Epithelial cell of umbilical artery (primary cell): Measurements from ENCODE around the gene VPS29. TPM values are rescaled to one million over a fixed set of nuclear protein-coding genes. Genes with fewer than 3 reads are reported as not detected.

ENCODE experiments used
- total RNA-seq: library from RNA; depleted of rRNA; stranded (reverse); fragments of >200 nt; gene quantifications from 2 replicates; pipeline ENCODE4 v1.2.3, GENCODE V29; 2014

Gene VPS29
- total RNA-seq, result 78.0 and 249 TPM in 2 replicates

DNA sequence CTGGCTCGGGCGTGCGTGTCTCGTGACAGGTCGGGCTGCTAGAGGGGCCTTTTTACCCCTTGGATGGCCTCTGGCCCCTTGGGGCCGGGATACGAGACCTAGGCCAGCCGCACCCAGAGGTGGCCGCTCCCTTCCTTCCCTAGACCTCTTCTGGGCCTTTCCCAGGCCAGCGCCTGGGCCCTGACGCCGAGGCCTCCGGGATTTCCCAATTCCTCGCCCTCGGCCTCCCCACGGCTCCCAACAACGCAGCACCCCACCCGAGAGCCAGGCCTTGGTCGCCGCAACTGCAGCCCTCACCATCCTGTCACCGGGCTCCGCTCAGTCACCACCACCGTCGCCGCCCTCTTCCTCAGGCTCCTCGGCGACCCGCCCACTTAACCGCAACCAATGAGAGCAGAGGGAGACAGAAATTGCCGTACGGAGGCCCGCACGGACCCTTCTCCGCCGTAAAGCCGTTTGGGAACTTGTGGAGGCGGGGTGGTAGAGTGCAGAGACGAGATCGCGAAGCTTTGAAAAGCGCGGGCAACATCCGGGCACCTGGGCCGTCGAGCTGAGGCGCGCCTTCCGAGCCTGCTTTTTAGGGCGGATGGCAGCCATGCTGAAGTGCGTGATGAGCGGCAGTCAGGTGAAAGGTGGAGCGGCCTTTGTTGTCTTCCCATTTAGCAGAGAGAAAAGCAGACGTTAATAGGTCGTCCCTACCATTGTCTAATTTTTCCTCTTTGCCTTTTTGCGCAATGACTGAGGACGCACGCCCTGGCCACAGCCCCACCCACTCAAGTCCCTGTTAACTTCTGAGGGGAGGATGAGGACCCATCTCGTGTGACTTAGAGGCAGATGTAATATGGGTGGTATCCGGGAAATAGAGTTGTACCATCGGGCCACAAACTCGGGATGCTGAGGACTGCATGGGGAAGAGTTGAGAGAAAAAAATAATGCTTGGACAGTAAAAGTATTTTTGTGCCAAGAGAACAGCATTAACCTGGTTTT, at the start of gene VPS29, which contains the start of gene RAD9B:
TSS of gene VPS29 (minus strand) at position 360 of the 987 bp plus-strand sequence. CDS start at position 300, 60 bp downstream.
TSS of gene RAD9B (plus strand) at position 580 of the 987 bp plus-strand sequence. CDS start at position 587, 7 bp downstream.

DNA sequence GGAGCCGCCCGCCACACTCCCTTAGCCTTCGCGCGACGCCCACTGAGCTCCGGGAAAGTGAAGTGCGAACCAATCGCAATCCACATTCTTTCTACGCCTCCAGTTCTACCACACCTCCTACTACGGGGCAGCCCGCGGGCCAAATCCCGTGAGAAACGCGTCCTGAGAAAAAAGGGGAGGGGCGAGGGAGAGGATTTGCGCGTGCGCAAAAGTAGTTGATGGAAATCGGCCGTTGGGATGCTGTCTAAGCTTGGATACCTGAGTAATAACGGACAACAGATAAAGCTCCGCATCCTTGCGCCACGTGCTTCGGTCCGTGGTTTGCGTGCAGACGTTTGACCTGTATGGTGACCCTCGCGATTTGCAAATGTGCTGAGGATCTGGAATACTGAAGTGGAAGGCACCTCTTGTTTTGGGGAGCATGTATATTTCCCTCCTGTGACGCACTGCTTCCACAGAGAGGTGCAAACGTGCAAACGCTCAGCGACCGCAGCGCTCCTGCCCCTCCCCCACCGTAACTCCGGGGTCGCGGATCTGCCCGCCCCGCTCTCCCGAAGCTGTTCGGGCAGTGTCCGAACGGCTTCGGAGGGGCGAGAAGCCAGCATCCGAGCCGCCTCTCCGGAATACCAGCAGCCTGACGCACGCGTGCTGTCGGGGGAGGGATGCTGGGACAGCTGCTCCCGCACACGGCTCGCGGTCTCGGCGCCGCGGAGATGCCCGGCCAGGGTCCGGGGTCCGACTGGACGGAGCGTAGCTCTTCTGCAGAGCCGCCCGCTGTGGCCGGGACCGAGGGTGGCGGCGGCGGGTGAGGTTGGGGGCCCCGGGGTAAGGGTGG, 33.5 kb downstream of the VPS29 start, which contains the start of the genes FAM216A and GPN3:
TSS of gene FAM216A (plus strand) at position 632 of the 835 bp plus-strand sequence. CDS start at position 663, 31 bp downstream.
TSS of gene GPN3 (minus strand) at position 44 of the 835 bp plus-strand sequence. CDS start 54 bp downstream, outside the sequence.

DNA sequence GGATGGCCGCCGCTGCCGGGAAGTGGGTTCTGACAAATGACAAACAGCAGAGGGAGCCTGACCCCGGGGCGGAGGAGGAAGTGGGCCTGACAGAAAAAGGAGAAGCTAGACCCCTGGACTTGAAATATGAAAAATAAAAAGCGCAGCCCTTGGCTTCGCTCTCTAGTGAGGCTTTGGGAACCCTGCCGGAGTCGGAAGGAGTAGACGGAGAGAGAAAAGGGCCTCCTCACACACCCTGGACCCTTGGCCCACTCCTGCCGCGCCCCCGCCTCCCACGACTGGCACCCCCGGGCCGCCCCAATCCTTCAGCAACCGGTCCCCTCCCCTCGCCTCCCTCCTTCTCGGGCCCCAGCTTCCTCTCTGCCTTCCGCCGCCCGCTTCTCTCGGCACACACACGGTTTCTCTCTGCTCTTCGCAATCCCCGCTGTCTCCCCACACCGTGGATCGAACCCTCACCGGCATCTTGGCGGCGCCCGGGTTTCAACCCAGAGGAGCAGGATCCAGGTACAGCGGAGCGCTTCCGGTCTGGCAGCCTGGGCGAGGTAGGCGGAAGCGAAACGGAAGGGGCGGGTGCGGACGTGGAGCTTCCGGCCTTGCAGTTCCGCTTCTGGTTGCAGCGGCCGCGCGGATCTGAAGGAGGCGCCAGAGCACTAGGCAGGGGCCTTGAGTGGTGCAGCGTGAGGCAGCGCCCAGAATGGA, 52.0 kb downstream of the VPS29 start, which contains the start of gene ARPC3:
TSS of gene ARPC3 (minus strand) at position 539 of the 699 bp plus-strand sequence. CDS start at position 462, 77 bp downstream.

Other genes with a start within 250 kb of the VPS29 start
- 96.8 and 98.6 TPM in 2 replicates for gene ATP2A2, start 220.9 kb downstream of the VPS29 start, total RNA-seq
- gene ANAPC7, start 98.4 kb downstream of the VPS29 start, total RNA-seq, result 53.6 and 72.0 TPM in 2 replicates
- 336 and 529 TPM in 2 replicates for gene ARPC3, start 51.8 kb downstream of the VPS29 start, total RNA-seq
- 29.6 and 31.3 TPM in 2 replicates for gene GPN3, start 33.9 kb downstream of the VPS29 start, total RNA-seq
- 22.0 and 24.0 TPM in 2 replicates for gene FAM216A, start 33.3 kb downstream of the VPS29 start, total RNA-seq
- gene RAD9B, start 220 bp upstream of the VPS29 start, total RNA-seq, result under 0.01 and 0.30 TPM in 2 replicates
- gene PPTC7, start 81.2 kb upstream of the VPS29 start, total RNA-seq, result 8.8 and 11.4 TPM in 2 replicates
- gene TCTN1, start 112.0 kb upstream of the VPS29 start, total RNA-seq, result 8.1 and 10.9 TPM in 2 replicates
- 3.6 and 7.4 TPM in 2 replicates for gene HVCN1, start 187.0 kb upstream of the VPS29 start, total RNA-seq
- gene PPP1CC, start 240.8 kb upstream of the VPS29 start, total RNA-seq, result 152 and 168 TPM in 2 replicates